ENCODE measurements around the gene EMP3. TPM values are rescaled to one million over a fixed set of nuclear protein-coding genes. Genes with fewer than 3 reads are reported as not detected.
"Not testable (repeated sequence)": the region's sequence is repeated elsewhere in the genome, so short reads cannot be mapped to it uniquely, and the experiment has no call there.

The EMP3 gene
- total and polyA plus RNA-seq, 3 donors from 2014 or later: 28.6 to 88.3 (median 31.3) TPM

- no peak for TF ChIP-seq POLR2A (IDR thresholded peaks at IDR 0.05)
- no peak for TF ChIP-seq CTCF (IDR thresholded peaks at IDR 0.05)
- intact Hi-C loops (cut with DNase I; ENCODE audit: low total_unique reads): no loop called here
- no peaks in the 10 kb centered on the region for H3K27me3 ChIP-seq
- no peak overlapping the region for H3K4me3 ChIP-seq
- WGBS, 2 donors: 96 to 98% methylated on average over 7 to 10 of the region's 12 CpGs
- no peaks in the 10 kb centered on the region for H3K4me1 ChIP-seq
- no peak overlapping the region for H3K27ac ChIP-seq
- H3K36me3 ChIP-seq (ENCODE audit: low read depth, missing control alignments): no peaks in the 10 kb centered on the region
- no peaks in the 10 kb centered on the region for H3K9me3 ChIP-seq
- no peak for DNase-seq
These were observed 22.8 kb upstream of the EMP3 start for GRCh38 chr19:48302600-48302959.

GRCh38 chr19:48303367-48303766 is 22.0 kb upstream of the EMP3 start:
- no peaks in the 10 kb centered on the region for H3K9me3 ChIP-seq
- intact Hi-C loops (cut with DNase I; ENCODE audit: low total_unique reads): no loop called here
- DNase-seq: no peak
- no peak overlapping the region for H3K27ac ChIP-seq
- H3K27me3 ChIP-seq: no peaks in the 10 kb centered on the region
- no peaks in the 10 kb centered on the region for H3K4me1 ChIP-seq
- no peak overlapping the region for H3K4me3 ChIP-seq
- no peaks in the 10 kb centered on the region for H3K36me3 ChIP-seq (ENCODE audit: low read depth, missing control alignments)
- no peak for TF ChIP-seq CTCF (IDR thresholded peaks at IDR 0.05)
- TF ChIP-seq POLR2A (IDR thresholded peaks at IDR 0.05): no peak
- 83 to 87% methylated on average over 10 to 13 of the region's 13 CpGs for WGBS, 2 donors

- no peaks in the 10 kb centered on the region for H3K36me3 ChIP-seq (ENCODE audit: low read depth, missing control alignments)
- intact Hi-C loops (cut with DNase I; ENCODE audit: low total_unique reads): no loop called here
- no peak for DNase-seq
- WGBS, 2 donors: 78 to 84% methylated on average over 8 to 19 of the region's 19 CpGs
- H3K27me3 ChIP-seq: no peaks in the 10 kb centered on the region
- H3K4me3 ChIP-seq: no peak overlapping the region
- peaks cover 5% of the 10 kb centered on the region for H3K4me1 ChIP-seq
- TF ChIP-seq CTCF (IDR thresholded peaks at IDR 0.05) (no peak), POLR2A (IDR thresholded peaks at IDR 0.05) (no peak)
- no peaks in the 10 kb centered on the region for H3K9me3 ChIP-seq
- no peak overlapping the region for H3K27ac ChIP-seq
These were observed 21.5 kb upstream of the EMP3 start for GRCh38 chr19:48303866-48304265.

DNA sequence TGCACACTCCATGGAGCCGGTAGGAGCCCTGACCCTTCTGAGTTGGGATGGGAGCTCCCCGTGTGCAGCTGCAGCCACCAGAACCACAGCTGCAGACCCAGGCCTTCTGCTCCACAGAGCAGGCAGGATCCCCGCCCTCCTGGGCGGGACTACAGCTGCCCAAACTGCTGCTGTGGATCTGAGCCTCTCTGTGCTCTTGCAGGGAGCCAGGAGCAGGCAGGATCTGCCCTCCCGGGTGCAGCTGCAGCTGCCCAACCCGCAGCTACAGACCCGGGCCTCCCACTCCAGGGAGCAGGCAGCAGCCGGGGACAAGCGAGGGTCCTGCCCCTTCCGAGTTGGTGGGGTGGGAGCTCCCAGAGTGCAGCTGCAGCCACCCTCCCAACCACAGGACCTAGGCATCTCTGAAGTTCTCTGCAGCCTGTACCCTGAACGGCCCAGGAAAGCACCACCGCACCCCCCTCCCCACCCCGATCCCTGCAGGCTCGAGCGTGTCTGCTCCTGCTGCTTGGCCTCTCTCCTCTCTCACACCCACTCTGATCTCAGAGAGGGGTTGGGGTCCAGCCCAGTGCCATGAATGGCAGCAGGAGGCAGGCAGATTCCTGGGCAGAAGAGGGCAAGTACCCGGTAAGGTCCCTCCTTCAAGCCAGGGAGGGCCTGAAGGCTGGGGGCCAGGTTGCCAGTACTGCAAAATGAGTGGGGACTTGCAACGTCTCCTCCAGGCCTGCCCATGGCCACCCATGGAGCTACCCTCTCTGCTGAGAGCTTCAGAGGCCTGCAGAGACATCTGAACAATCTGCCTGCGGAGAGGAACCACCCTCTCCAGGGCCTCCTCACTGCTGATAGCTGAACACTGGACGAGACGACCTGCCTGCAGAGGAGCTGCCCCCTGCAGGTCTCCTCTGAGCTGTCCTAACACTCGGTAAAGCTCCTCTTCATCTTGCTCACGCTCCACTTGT is 16.4 kb upstream of the EMP3 start:
- Histone ChIP-seq H3K9me3 (no peaks in the 10 kb centered on the region), H3K4me3 (no peak overlapping the region), H3K36me3 (ENCODE audit: low read depth, missing control alignments) (no peaks in the 10 kb centered on the region), H3K4me1 (peaks cover 20% of the 10 kb centered on the region), H3K27ac (peak overlapping the region; percentile 63 to 85), H3K27me3 (no peaks in the 10 kb centered on the region)
- peak; percentile 62 for DNase-seq
- 46 to 51% methylated on average over 10 to 22 of the region's 22 CpGs for WGBS, 2 donors
- TF ChIP-seq CTCF (IDR thresholded peaks at IDR 0.05) (peak in 1 of 3 experiments; percentile 20), POLR2A (IDR thresholded peaks at IDR 0.05) (no peak)
- intact Hi-C loops (cut with DNase I; ENCODE audit: low total_unique reads): no loop called here

DNA sequence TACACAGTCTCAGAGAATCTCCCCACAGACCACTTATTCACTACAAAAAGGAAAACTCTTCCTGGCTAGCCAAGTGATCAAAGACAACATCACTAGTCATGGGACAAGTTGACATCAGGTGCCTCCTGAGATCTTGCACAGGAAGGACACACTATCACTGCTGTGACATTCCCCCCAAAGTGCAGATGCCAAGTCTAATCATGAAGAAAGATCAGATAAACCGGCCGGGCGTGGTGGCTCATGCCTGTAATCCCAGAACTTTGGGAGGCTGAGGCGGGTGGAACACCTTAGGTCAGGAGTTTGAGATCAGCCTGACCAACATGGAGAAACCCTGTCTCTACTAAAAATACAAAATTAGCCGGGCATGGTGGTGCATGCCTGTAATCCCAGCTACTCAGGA is 15.6 kb upstream of the EMP3 start:
- H3K36me3 ChIP-seq (ENCODE audit: low read depth, missing control alignments); H3K9me3 ChIP-seq; H3K4me3 ChIP-seq; H3K27me3 ChIP-seq; intact Hi-C loops (cut with DNase I; ENCODE audit: low total_unique reads): not testable (repeated sequence)
- Histone ChIP-seq H3K4me1 (peaks cover 22% of the 10 kb centered on the region), H3K27ac (peak overlapping the region; percentile 63 to 85)
- WGBS, 2 donors: 57 to 63% methylated on average over 5 of the region's 5 CpGs
- DNase-seq: peak; percentile 37

Data from testis (tissue), 3 donors.